Activated CD4-positive, alpha-beta T cell treated with anti-CD3 and anti-CD28 coated beads, Interleukin-2, amount 10 ng/mL, durations not matched to agents 7 days and 5 days (primary cell): ENCODE data around the gene TGM4. TPM values are rescaled to one million over a fixed set of nuclear protein-coding genes. Genes with fewer than 3 reads are reported as not detected.
"Not testable (repeated sequence)": the region's sequence is repeated elsewhere in the genome, so short reads cannot be mapped to it uniquely, and the experiment has no call there.

Experiments used
- CTCF ChIA-PET: fragments of 350-600 bp; sonication (Branson Sonifier 250); formaldehyde crosslinking; loops from one replicate; lab custom pipeline; 2021; ENCODE audit warnings: antibody characterized with exemption; lab: Charles Lee
- POLR2A ChIA-PET: fragments of 350-600 bp; sonication (Branson Sonifier 250); formaldehyde crosslinking; loops from one replicate; lab custom pipeline; 2021; ENCODE audit warnings: antibody characterized with exemption; lab: Charles Lee
- DNase-seq: peaks from one replicate; pipeline ENCODE4 v3.0.0-alpha.2; 2020
- H3K27ac Mint-ChIP-seq: one replicate; pipeline ENCODE4 v1.8.0; 2021; ENCODE audit warnings: mild to moderate bottlenecking, moderate library complexity, mixed read lengths
- H3K27me3 Mint-ChIP-seq: one replicate; pipeline ENCODE4 v1.8.0; 2021; ENCODE audit warnings: mixed read lengths
- H3K36me3 Mint-ChIP-seq: one replicate; pipeline ENCODE4 v1.8.0; 2021; ENCODE audit warnings: low read depth, mixed read lengths
- H3K4me1 Mint-ChIP-seq: one replicate; pipeline ENCODE4 v1.8.0; 2021; ENCODE audit warnings: mixed read lengths
- H3K4me3 Mint-ChIP-seq: one replicate; pipeline ENCODE4 v1.8.0; 2021; ENCODE audit warnings: mild to moderate bottlenecking, moderate library complexity, mixed read lengths
- H3K9me3 Mint-ChIP-seq: one replicate; pipeline ENCODE4 v1.8.0; 2021; ENCODE audit warnings: mixed read lengths
- total RNA-seq, 2 experiments: library from RNA; stranded (reverse); gene quantifications; one replicate each; pipeline ENCODE4 v1.2.3, GENCODE V29; 2021

TGM4 gene
- not detected for total RNA-seq

- Mint-ChIP-seq H3K27ac (no peak within 1 kb of the TSS), H3K27me3 (peaks cover 2% of the 10 kb centered on the region), H3K36me3 (no peaks in the 10 kb centered on the region), H3K4me3 (no peak within 1 kb of the TSS), H3K4me1 (no peaks in the 10 kb centered on the region), H3K9me3 (no peaks in the 10 kb centered on the region)
- ChIA-PET POLR2A (no interaction called here), CTCF (no interaction called here)
- no peak for DNase-seq
These were observed at the start of gene TGM4 for GRCh38 chr3:44874308-44874707. TGM4 (plus strand) TSS chr3:44874608; CDS start chr3:44874679, 71 bp downstream.

- H3K9me3 Mint-ChIP-seq = peaks cover 5% of the 10 kb centered on the region
- no peak overlapping the region for H3K4me3 Mint-ChIP-seq
- H3K36me3 Mint-ChIP-seq = peaks cover 73% of the 10 kb centered on the region
- H3K27me3 Mint-ChIP-seq = no peaks in the 10 kb centered on the region
- H3K27ac Mint-ChIP-seq = no peak overlapping the region
- H3K4me1 Mint-ChIP-seq = no peaks in the 10 kb centered on the region
- DNase-seq = no peak
- POLR2A ChIA-PET = no interaction called here
- CTCF ChIA-PET = interaction anchor here (1.1 to 1.3 kb wide), 3 partner anchors 9 to 28 kb away, joined by 3 read pairs; no protein-coding TSS in a partner anchor
These were observed 49.0 kb upstream of the TGM4 start for GRCh38 chr3:44825264-44825925.

GRCh38 chr3:44827196-44827595, 47.2 kb upstream of the TGM4 start:
- Mint-ChIP-seq H3K27ac (no peak overlapping the region), H3K36me3 (peaks cover 75% of the 10 kb centered on the region), H3K27me3 (no peaks in the 10 kb centered on the region), H3K4me3 (no peak overlapping the region), H3K4me1 (no peaks in the 10 kb centered on the region), H3K9me3 (peaks cover under 1% of the 10 kb centered on the region)
- ChIA-PET POLR2A (no interaction called here), CTCF (no interaction called here)
- no peak for DNase-seq

- Mint-ChIP-seq H3K27ac (no peak overlapping the region), H3K27me3 (no peaks in the 10 kb centered on the region), H3K4me1 (no peaks in the 10 kb centered on the region), H3K9me3 (peaks cover 6% of the 10 kb centered on the region), H3K4me3 (no peak overlapping the region), H3K36me3 (peaks cover 69% of the 10 kb centered on the region)
- ChIA-PET CTCF (interaction anchor here (1.3 to 1.8 kb wide), 2 partner anchors 14 to 18 kb away, joined by 4 to 5 read pairs; no protein-coding TSS in a partner anchor), POLR2A (no interaction called here)
- no peak for DNase-seq
These were observed 43.2 kb upstream of the TGM4 start for GRCh38 chr3:44831232-44831631.

- Mint-ChIP-seq H3K27ac (no peak overlapping the region), H3K4me1 (no peaks in the 10 kb centered on the region), H3K4me3 (no peak overlapping the region), H3K9me3 (peaks cover 12% of the 10 kb centered on the region), H3K27me3 (no peaks in the 10 kb centered on the region), H3K36me3 (peaks cover 70% of the 10 kb centered on the region)
- POLR2A ChIA-PET = no interaction called here
- CTCF ChIA-PET = interaction anchor here (0.9 to 1.8 kb wide), 3 partner anchors 13 to 22 kb away, joined by 3 to 5 read pairs (median 4); no protein-coding TSS in a partner anchor
- DNase-seq = no peak
These were observed 42.4 kb upstream of the TGM4 start for GRCh38 chr3:44832032-44832431.

GRCh38 chr3:44832965-44833364, 41.4 kb upstream of the TGM4 start:
- Mint-ChIP-seq H3K4me1 (no peaks in the 10 kb centered on the region), H3K4me3 (no peak overlapping the region), H3K36me3 (peaks cover 73% of the 10 kb centered on the region), H3K27ac (no peak overlapping the region), H3K27me3 (no peaks in the 10 kb centered on the region), H3K9me3 (peaks cover 16% of the 10 kb centered on the region)
- DNase-seq = no peak
- ChIA-PET CTCF (interaction anchor here (0.7 kb wide), 1 partner anchor 442 kb away, joined by 3 read pairs; no protein-coding TSS in a partner anchor), POLR2A (no interaction called here)

- POLR2A ChIA-PET = no interaction called here
- Mint-ChIP-seq H3K4me3 (no peak overlapping the region), H3K9me3 (peaks cover 18% of the 10 kb centered on the region), H3K27me3 (no peaks in the 10 kb centered on the region), H3K27ac (no peak overlapping the region), H3K36me3 (peaks cover 74% of the 10 kb centered on the region), H3K4me1 (no peaks in the 10 kb centered on the region)
- CTCF ChIA-PET = no interaction called here
- no peak for DNase-seq
These were observed 41.0 kb upstream of the TGM4 start for GRCh38 chr3:44833394-44833793.

GRCh38 chr3:44835684-44836083, 38.7 kb upstream of the TGM4 start:
- no peak overlapping the region for H3K27ac Mint-ChIP-seq
- POLR2A ChIA-PET = no interaction called here

GRCh38 chr3:44842376-44842775, 32.0 kb upstream of the TGM4 start:
- DNase-seq = no peak
- Mint-ChIP-seq H3K4me1 (no peaks in the 10 kb centered on the region), H3K36me3 (peaks cover 73% of the 10 kb centered on the region), H3K27me3 (no peaks in the 10 kb centered on the region), H3K9me3 (peaks cover 3% of the 10 kb centered on the region), H3K27ac (no peak overlapping the region), H3K4me3 (no peak overlapping the region)
- CTCF ChIA-PET = no interaction called here
- POLR2A ChIA-PET = no interaction called here

More at GRCh38 chr3:44835684-44836083, 38.7 kb upstream of the TGM4 start:
- Mint-ChIP-seq H3K4me3 (no peak overlapping the region), H3K4me1 (no peaks in the 10 kb centered on the region), H3K9me3 (peaks cover 18% of the 10 kb centered on the region), H3K36me3 (peaks cover 75% of the 10 kb centered on the region), H3K27me3 (no peaks in the 10 kb centered on the region)
- CTCF ChIA-PET = interaction anchor here (1.0 kb wide), 1 partner anchor 68 kb away, joined by 5 read pairs; no protein-coding TSS in a partner anchor
- DNase-seq = no peak

- H3K9me3 Mint-ChIP-seq = no peaks in the 10 kb centered on the region
- H3K27ac Mint-ChIP-seq = no peak overlapping the region
- no peak for DNase-seq
- POLR2A ChIA-PET = no interaction called here
- CTCF ChIA-PET = interaction anchor here (0.6 to 1.2 kb wide), 5 partner anchors 14 to 1211 kb away, joined by 3 to 4 read pairs (median 3); no protein-coding TSS in a partner anchor
- no peak overlapping the region for H3K4me3 Mint-ChIP-seq
- H3K4me1 Mint-ChIP-seq = no peaks in the 10 kb centered on the region
- H3K27me3 Mint-ChIP-seq = no peaks in the 10 kb centered on the region
- peaks cover 54% of the 10 kb centered on the region for H3K36me3 Mint-ChIP-seq
These were observed 28.6 kb upstream of the TGM4 start for GRCh38 chr3:44845528-44846520.

GRCh38 chr3:44848634-44849033, 25.8 kb upstream of the TGM4 start:
- ChIA-PET POLR2A (no interaction called here), CTCF (interaction anchor here (1.3 kb wide), 1 partner anchor 55 kb away, joined by 4 read pairs; no protein-coding TSS in a partner anchor)
- no peak for DNase-seq
- Mint-ChIP-seq H3K9me3 (no peaks in the 10 kb centered on the region), H3K4me3 (no peak overlapping the region), H3K36me3 (peaks cover 50% of the 10 kb centered on the region), H3K27ac (no peak overlapping the region), H3K4me1 (no peaks in the 10 kb centered on the region), H3K27me3 (no peaks in the 10 kb centered on the region)

GRCh38 chr3:44856663-44857062, 17.7 kb upstream of the TGM4 start:
- H3K9me3 Mint-ChIP-seq, H3K27me3 Mint-ChIP-seq, DNase-seq, H3K27ac Mint-ChIP-seq, H3K4me3 Mint-ChIP-seq, POLR2A ChIA-PET, H3K4me1 Mint-ChIP-seq: not testable (repeated sequence)
- peaks cover 14% of the 10 kb centered on the region for H3K36me3 Mint-ChIP-seq
- CTCF ChIA-PET = interaction anchor here (1.3 kb wide), 1 partner anchor 15 kb away, joined by 3 read pairs; no protein-coding TSS in a partner anchor
